ENCODE results near the gene ZSCAN26.
"Not testable (repeated sequence)": the region's sequence is repeated elsewhere in the genome, so short reads cannot be mapped to it uniquely, and the experiment has no call there.

The ZSCAN26 gene

DNA sequence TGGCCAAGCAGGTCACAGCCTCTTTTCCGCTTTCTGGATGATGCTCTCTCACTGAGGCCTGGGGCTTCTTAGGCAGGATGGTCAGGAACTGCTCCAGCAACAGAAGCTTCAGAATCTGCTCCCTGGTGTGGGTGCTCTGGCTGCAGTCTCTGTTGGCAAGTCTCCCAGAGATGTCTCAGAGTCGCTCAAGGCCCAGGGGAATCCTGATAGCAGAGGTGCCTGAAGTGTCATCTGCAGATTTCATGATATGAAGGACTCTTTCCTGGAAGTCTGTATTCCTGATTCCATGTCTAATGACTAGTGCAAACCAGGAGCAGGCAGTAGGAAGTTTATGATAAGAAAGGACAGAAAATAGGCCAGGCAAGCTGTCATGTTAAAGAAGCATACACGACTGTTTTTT, 48.7 kb downstream of the ZSCAN26 start:
- Histone ChIP-seq H3K36me3 (ENCODE audit: control insufficient read depth in 2 of 2, insufficient read depth in 2 of 2, low read length in 2 of 2) (no peaks in the 10 kb centered on the region), H3K9me3 (ENCODE audit: control insufficient read depth in 2 of 2, low read length in 2 of 2) (peaks cover 0 to 3% of the 10 kb centered on the region in 2 donors), H3K4me3 (ENCODE audit: low read length in 2 of 2) (no peak overlapping the region), H3K27ac (ENCODE audit: low read depth in 2 of 2, low read length in 2 of 2) (no peak overlapping the region), H3K27me3 (ENCODE audit: control insufficient read depth in 2 of 2, insufficient read depth in 2 of 2, low read length in 2 of 2) (no peaks in the 10 kb centered on the region), H3K4me1 (ENCODE audit: control insufficient read depth in 2 of 2, insufficient read depth in 2 of 2, low read length in 2 of 2) (no peaks in the 10 kb centered on the region), H3K9ac (ENCODE audit: low read depth in 1 of 2, low read length in 2 of 2) (no peak overlapping the region)

DNA sequence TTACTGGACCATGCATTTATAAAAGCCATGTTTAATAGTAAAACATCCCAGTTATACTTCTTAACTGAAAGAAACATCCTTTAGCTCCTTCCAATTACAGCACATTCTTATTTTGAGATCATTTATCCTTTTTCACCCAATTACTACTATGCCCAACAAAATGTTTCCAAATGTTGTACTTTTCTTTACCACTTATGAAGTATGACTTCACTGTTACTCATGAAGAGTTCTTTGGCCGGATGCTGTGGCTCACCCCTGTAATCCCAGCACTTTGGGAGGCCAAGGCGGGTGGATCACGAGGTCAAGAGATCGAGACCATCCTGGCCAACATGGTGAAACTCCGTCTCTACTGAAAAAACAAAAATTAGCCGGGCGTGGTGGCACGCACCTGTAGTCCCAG, 50.9 kb downstream of the ZSCAN26 start:
- H3K4me1 ChIP-seq (ENCODE audit: control insufficient read depth in 2 of 2, insufficient read depth in 2 of 2, low read length in 2 of 2); H3K27ac ChIP-seq (ENCODE audit: low read depth in 2 of 2, low read length in 2 of 2); H3K9me3 ChIP-seq (ENCODE audit: control insufficient read depth in 2 of 2, low read length in 2 of 2); H3K9ac ChIP-seq (ENCODE audit: low read depth in 1 of 2, low read length in 2 of 2); H3K27me3 ChIP-seq (ENCODE audit: control insufficient read depth in 2 of 2, insufficient read depth in 2 of 2, low read length in 2 of 2); H3K36me3 ChIP-seq (ENCODE audit: control insufficient read depth in 2 of 2, insufficient read depth in 2 of 2, low read length in 2 of 2); H3K4me3 ChIP-seq (ENCODE audit: low read length in 2 of 2): not testable (repeated sequence)

DNA sequence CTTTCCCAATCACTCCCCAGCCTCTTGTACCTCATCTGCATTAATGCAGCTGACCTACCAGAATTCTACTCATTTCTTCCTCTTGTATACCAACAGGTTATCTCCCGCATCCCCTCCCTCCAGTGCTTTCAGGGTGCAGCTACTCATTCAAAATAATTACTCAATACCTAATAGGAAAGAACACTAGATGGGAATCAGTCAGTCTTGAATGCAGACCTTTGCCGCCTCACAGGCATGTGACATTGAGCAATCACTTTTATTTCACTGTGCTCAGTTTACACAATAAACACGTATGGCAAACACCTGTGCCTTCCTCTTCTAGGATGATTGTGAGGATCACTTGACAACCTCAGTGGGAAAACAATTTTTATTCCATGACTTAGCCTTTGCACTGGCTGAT, 55.7 kb downstream of the ZSCAN26 start:
- no peak overlapping the region for H3K9ac ChIP-seq (ENCODE audit: low read depth in 1 of 2, low read length in 2 of 2)
- H3K4me3 ChIP-seq (ENCODE audit: low read length in 2 of 2) = no peak overlapping the region
- H3K9me3 ChIP-seq (ENCODE audit: control insufficient read depth in 2 of 2, low read length in 2 of 2) = peaks cover 13 to 21% of the 10 kb centered on the region in 2 donors
- no peaks in the 10 kb centered on the region for H3K27me3 ChIP-seq (ENCODE audit: control insufficient read depth in 2 of 2, insufficient read depth in 2 of 2, low read length in 2 of 2)
- H3K27ac ChIP-seq (ENCODE audit: low read depth in 2 of 2, low read length in 2 of 2) = no peak overlapping the region
- no peaks in the 10 kb centered on the region for H3K4me1 ChIP-seq (ENCODE audit: control insufficient read depth in 2 of 2, insufficient read depth in 2 of 2, low read length in 2 of 2)
- peaks cover 17 to 25% of the 10 kb centered on the region in 2 donors for H3K36me3 ChIP-seq (ENCODE audit: control insufficient read depth in 2 of 2, insufficient read depth in 2 of 2, low read length in 2 of 2)

DNA sequence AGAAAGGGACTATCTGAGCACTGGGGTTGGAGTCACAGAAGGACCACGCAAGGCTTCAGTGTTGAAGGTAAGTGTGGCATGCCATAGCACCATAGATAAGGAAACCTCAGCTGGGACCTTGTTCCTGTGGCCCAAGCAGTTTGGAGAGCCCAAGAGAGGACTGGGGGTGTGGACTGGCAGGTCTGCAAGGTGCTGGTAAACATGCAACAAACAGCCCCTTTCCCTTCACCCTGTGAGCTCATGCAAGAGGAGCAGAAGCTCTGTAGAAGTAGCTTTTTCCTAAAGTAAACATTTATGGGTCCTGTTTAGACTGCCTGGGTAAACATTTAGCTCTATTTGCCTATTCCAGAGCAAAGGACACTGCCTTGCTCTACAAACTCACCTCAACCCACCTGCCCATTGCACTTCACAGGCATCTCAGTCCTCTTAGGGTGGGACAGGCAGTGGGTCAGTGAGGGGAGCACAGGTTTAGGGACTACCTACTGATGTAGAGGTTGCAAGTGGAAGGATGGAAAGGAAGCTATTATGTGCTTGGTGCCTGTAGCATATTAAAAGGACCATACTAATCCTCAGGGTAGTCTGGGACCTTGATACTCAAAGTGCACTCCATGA, 57.0 kb downstream of the ZSCAN26 start:
- Histone ChIP-seq H3K9ac (ENCODE audit: low read depth in 1 of 2, low read length in 2 of 2) (no peak overlapping the region), H3K4me1 (ENCODE audit: control insufficient read depth in 2 of 2, insufficient read depth in 2 of 2, low read length in 2 of 2) (no peaks in the 10 kb centered on the region), H3K4me3 (ENCODE audit: low read length in 2 of 2) (no peak overlapping the region), H3K36me3 (ENCODE audit: control insufficient read depth in 2 of 2, insufficient read depth in 2 of 2, low read length in 2 of 2) (peaks cover 19 to 27% of the 10 kb centered on the region in 2 donors), H3K9me3 (ENCODE audit: control insufficient read depth in 2 of 2, low read length in 2 of 2) (peaks cover 13 to 21% of the 10 kb centered on the region in 2 donors), H3K27ac (ENCODE audit: low read depth in 2 of 2, low read length in 2 of 2) (no peak overlapping the region), H3K27me3 (ENCODE audit: control insufficient read depth in 2 of 2, insufficient read depth in 2 of 2, low read length in 2 of 2) (no peaks in the 10 kb centered on the region)

DNA sequence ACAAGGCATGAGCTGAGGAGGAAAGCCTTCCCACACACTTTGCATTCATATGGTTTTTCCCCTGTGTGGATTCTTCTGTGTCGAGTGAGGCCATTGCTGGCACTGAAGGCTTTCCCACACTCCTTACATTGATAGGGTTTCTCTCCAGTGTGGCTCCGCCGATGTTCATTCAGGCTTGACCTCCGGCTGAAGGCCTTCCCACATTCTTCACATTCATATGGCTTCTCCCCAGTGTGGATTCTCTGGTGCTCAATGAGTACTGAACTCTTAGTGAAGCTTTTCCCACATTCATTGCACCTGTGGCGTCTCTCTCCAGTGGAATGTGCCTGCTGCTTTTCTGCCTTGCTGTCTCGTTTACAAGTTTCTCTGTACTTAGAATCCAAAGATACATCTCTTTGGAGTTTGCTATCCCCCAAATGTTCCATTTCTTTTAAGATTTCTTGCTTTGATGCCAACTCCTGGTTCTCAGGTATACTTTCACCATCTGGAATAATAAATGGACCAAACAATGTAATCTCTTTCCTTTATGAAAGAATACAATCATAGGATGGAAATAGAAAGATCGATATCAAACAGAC, 59.5 kb downstream of the ZSCAN26 start:
- H3K4me3 ChIP-seq (ENCODE audit: low read length in 2 of 2) = peak overlapping the region in 1 of 2 donors; percentile 14
- H3K27me3 ChIP-seq (ENCODE audit: control insufficient read depth in 2 of 2, insufficient read depth in 2 of 2, low read length in 2 of 2) = no peaks in the 10 kb centered on the region
- H3K27ac ChIP-seq (ENCODE audit: low read depth in 2 of 2, low read length in 2 of 2) = no peak overlapping the region
- peaks cover 24 to 31% of the 10 kb centered on the region in 2 donors for H3K36me3 ChIP-seq (ENCODE audit: control insufficient read depth in 2 of 2, insufficient read depth in 2 of 2, low read length in 2 of 2)
- peaks cover 13 to 21% of the 10 kb centered on the region in 2 donors for H3K9me3 ChIP-seq (ENCODE audit: control insufficient read depth in 2 of 2, low read length in 2 of 2)
- H3K4me1 ChIP-seq (ENCODE audit: control insufficient read depth in 2 of 2, insufficient read depth in 2 of 2, low read length in 2 of 2) = no peaks in the 10 kb centered on the region
- no peak overlapping the region for H3K9ac ChIP-seq (ENCODE audit: low read depth in 1 of 2, low read length in 2 of 2)
